Fibroblast of mammary gland (primary cell): ENCODE measurements around the gene GRM4.

ENCODE experiments used
- DNase-seq: peaks from one replicate; pipeline ENCODE4 v3.0.0-alpha.2; 2010; ENCODE audit warnings: low read depth
- H3K4me3 ChIP-seq: 2 replicates; pipeline ENCODE4 v1.5.1; 2011; ENCODE audit warnings: low read depth, mild to moderate bottlenecking, low read length, moderate library complexity; ENCODE audit not compliant: control insufficient read depth
- CTCF ChIP-seq: conservative IDR thresholded peaks from 2 replicates; pipeline ENCODE4 v1.5.1; 2011; ENCODE audit warnings: low read depth, low read length, inconsistent platforms; ENCODE audit not compliant: control insufficient read depth, insufficient read depth

The GRM4 gene

DNA sequence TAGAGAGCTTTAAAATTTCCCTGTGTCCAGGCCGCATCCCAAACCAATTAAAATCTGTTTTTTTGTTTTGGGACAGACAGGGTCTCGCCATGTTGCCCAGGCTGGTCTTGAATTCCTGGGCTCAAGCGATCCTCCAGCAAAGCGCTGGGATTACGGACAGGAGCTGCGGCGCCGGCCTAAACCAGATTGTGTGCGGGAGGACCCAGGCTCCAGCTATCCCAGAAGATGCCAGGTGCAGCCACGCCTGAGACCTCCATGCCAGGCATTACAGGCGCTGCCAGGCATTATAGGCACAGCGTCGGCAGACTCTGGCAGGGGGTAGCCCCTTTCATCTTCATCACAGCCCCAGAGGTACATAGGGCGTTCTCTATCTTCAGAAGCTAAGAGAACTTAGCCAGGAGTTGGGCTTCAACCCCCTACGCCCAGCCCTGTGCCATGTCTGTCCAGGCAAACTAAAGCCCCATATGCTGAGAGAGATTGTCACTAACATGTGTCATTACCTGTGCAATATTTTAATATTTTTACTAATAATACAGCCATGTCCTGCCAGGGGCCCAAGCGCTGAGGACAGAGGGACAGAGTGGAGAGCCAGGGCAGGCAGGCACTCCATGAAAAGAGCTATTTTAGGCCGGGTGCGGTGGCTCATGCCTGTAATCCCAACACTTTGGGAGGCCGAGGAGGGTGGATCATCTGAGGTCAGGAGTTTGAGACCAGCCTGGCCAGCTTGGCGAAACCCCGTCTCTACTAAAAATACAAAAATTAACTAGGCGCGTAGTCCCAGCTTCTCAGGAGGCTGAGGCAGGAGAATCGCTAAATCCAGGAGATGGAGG is 9.8 kb upstream of the GRM4 start:
- DNase-seq = no peak
- TF ChIP-seq CTCF = no peak
- no peak overlapping the region for H3K4me3 ChIP-seq

DNA sequence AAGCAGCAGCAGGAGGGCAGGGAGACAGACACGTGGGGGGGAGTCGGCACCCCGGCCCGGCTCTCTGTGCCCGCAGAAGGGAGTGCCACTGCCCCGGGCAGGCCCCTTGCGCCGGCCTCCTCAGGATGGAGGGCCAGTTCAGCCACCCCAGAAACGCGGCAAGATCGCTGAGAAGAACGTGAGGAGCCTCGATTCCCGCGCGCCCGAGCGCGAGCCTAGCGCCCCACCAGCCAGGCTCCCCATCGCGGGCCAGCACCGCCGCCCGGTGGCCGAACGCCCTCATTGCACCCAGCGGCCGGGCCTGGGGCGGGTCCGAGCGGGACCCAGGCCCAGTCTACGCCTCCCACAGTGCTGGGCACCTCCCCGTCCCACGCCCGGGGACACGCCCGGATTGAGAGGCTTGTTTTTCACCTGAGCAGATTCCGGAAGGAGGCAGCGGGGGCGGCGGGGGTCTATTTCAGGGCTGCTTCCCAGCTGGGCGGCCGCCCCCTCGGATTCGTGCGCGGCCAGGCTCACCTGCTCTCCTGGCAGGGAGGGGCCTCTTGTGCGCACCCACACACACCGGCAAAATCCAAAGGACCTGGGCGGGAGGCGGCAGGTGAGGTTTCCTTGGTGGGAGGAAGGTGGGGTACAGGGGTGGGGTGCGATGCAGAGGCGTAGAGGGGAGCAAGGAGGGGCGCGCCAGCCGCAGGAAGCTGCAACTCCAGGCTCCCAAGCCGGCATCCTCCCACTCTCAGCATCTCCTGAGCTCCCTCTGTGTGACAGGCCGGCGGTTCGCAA is 9.0 kb upstream of the GRM4 start:
- peak; percentile 55 for TF ChIP-seq CTCF
- DNase-seq = peak; percentile 23
- H3K4me3 ChIP-seq = no peak overlapping the region

DNA sequence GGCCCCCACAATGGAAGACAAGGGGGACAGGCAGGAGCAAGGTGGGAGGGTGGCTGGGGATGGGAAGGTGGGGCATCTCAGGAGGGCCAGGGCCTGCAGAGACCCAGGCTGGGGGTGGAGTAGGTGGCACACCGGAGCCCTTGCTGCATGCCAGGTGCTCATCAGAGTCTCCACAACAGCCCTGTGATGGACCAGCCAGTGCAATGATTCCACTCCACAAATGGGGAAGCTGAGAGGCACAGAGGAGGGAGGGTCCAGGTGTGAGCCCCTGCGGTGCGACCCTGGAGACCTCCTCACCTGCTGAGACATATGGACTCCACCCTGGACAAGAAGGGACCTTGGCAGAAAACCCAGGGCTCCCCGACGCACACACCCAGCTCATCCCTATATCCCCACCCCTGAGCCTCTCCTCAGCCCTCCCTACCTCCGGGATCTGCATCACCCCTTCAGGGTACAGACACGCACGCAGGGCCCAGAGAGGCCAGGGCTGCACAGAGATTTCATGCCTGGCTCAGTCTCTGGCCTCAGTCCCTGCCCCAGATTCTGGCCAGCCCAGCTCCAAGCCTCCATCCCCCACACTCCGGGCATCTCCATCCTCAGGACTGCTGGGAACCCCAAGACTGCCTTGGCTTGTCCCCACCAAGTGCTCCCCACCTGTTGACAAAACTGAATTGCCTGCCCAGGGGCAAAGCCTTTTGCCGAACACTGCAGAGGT is 7.1 kb upstream of the GRM4 start:
- no peak for DNase-seq
- no peak for TF ChIP-seq CTCF
- no peak overlapping the region for H3K4me3 ChIP-seq

DNA sequence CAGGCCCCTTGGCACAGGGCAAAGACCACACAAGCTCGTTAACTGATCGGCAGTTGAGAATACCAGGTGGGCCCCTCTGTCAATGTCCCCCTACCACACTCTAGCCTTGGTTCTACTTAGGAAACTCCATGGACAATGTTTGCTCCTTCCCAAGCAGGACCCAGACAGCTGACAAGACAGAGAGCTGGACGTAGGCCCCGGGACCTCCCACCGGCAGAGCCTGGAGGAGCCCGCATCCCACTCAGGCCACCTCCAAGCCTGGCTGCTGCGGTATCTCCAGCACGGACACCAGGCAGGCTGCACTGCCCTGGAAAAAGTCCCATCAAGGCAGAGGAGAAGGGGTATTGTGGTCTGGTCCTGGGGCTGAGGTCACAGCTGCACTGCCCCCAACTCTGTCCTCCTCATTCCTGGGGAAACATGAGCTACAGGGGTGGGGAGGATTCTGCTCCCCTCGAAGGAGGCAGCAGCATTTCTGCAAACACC is 6.2 kb upstream of the GRM4 start:
- no peak for TF ChIP-seq CTCF
- H3K4me3 ChIP-seq = no peak overlapping the region
- DNase-seq = no peak

GRCh38 chr6:34151321-34152041 is 5.6 kb upstream of the GRM4 start:
- no peak for TF ChIP-seq CTCF
- DNase-seq = no peak
- no peak overlapping the region for H3K4me3 ChIP-seq

DNA sequence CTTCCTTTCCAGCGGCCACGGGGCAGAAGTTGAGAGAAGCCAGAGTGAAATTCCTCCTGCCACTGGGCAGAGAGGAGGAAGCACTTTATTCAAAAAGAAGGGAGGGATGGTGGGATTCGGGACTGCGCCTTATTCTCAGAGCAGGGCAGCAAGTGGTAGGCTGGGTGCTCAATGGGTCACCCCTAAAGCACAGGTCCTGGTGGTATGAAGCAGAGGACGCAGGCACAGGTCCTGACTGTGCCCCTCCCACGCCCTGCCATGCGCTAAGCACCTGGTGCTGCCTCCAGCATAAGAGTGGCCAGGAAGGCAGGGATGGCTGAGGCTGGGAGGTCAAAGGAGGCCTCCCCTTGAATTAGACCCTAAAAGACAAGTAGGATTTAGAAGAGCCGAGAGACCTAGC is 4.9 kb upstream of the GRM4 start:
- no peak for TF ChIP-seq CTCF
- H3K4me3 ChIP-seq = no peak overlapping the region
- DNase-seq = no peak
